GM12801 (cell line): ENCODE results near the gene PTPRD.

Source experiments
- TF ChIP-seq, protein P1 (sequence below): IDR thresholded peaks from one replicate; pipeline ENCODE4 v1.5.1; 2011; ENCODE audit warnings: control low read depth; ENCODE audit not compliant: insufficient read length; ENCODE audit errors: extremely low read depth

PTPRD gene

DNA sequence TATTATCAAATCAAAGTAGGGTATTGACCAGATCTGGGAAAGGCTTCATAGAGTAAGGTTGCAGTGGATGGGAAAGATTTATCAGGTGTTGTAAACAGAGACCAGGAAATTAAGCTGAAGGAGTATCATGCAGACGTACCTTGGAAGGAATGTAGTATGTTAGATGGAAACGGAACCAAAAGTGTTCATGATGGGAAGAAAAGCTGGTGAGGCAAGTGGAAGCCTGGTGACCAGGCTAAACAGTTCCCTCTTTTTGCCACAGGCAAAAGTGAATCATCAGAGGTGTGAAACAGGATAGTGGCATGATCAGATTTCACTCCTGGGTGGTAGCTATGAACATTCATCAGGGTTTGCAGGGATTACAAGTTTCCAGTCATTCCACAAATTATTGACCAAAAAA is 2033.1 kb downstream of the PTPRD start:
- TF ChIP-seq, protein P1, sequence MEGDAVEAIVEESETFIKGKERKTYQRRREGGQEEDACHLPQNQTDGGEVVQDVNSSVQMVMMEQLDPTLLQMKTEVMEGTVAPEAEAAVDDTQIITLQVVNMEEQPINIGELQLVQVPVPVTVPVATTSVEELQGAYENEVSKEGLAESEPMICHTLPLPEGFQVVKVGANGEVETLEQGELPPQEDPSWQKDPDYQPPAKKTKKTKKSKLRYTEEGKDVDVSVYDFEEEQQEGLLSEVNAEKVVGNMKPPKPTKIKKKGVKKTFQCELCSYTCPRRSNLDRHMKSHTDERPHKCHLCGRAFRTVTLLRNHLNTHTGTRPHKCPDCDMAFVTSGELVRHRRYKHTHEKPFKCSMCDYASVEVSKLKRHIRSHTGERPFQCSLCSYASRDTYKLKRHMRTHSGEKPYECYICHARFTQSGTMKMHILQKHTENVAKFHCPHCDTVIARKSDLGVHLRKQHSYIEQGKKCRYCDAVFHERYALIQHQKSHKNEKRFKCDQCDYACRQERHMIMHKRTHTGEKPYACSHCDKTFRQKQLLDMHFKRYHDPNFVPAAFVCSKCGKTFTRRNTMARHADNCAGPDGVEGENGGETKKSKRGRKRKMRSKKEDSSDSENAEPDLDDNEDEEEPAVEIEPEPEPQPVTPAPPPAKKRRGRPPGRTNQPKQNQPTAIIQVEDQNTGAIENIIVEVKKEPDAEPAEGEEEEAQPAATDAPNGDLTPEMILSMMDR = no peak

- TF ChIP-seq, protein P1 = no peak
Measured at GRCh38 chr9:8576741-8577140, 2036.1 kb downstream of the PTPRD start.

GRCh38 chr9:8574846-8575245 is 2038.0 kb downstream of the PTPRD start:
- TF ChIP-seq, protein P1 = no peak

GRCh38 chr9:8572209-8572608 is 2040.6 kb downstream of the PTPRD start:
- TF ChIP-seq, protein P1 = no peak

GRCh38 chr9:8571643-8572042 is 2041.2 kb downstream of the PTPRD start:
- TF ChIP-seq, protein P1 = no peak

GRCh38 chr9:8570776-8571175 is 2042.0 kb downstream of the PTPRD start:
- TF ChIP-seq, protein P1 = no peak

DNA sequence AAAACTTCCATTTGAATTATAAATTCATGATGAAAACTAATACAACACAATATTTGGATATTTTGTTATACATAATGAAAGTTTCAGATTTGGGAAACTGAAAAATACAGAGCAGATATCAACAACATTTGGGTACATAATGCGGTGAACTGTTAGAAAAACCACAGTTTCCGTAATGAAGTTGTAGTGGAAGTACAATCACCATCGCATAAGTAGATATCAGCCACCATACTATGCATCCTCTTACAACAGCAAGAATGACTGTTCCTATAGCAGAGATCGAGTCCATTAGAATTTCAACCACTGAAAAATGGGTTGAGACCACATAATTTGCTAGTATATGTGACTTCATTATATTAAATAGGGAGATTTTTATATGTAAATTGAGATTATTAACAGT is 2043.0 kb downstream of the PTPRD start:
- TF ChIP-seq, protein P1 = no peak
